WTC11 (cell line): ENCODE results near the gene IGFBP5. TPM values are rescaled to one million over a fixed set of nuclear protein-coding genes. Genes with fewer than 3 reads are reported as not detected.

Source experiments
- ATAC-seq: fragments of 200-7000 bp; cut with Tn5 transposase; 2 replicates; pipeline ENCODE4 v1.10.0; 2021; ENCODE audit warnings: mild to moderate bottlenecking, moderate library complexity
- CTCF ChIA-PET: fragments of 300-600 bp; sonication (Branson Sonifier 250); formaldehyde crosslinking; loops from one replicate; lab custom pipeline; 2021; ENCODE audit warnings: antibody characterized with exemption; lab: Charles Lee
- POLR2A ChIA-PET: fragments of 350-600 bp; sonication (Branson Sonifier 250); formaldehyde crosslinking; loops from one replicate; lab custom pipeline; 2021; ENCODE audit warnings: antibody characterized with exemption; lab: Charles Lee
- DNase-seq: peaks from one replicate; pipeline ENCODE4 v3.0.0; 2021; ENCODE audit warnings: low spot score
- H3K27ac Mint-ChIP-seq: 2 replicates; pipeline ENCODE4 v1.8.0; 2021; ENCODE audit warnings: mixed read lengths
- H3K27me3 Mint-ChIP-seq: 2 replicates; pipeline ENCODE4 v1.8.0; 2021; ENCODE audit warnings: low read depth, mild to moderate bottlenecking, moderate library complexity, mixed read lengths
- H3K36me3 Mint-ChIP-seq: 2 replicates; pipeline ENCODE4 v1.8.0; 2021; ENCODE audit warnings: mixed read lengths
- H3K4me1 Mint-ChIP-seq: 2 replicates; pipeline ENCODE4 v1.8.0; 2022; ENCODE audit warnings: mixed read lengths
- H3K4me3 Mint-ChIP-seq: 2 replicates; pipeline ENCODE4 v1.8.0; 2021; ENCODE audit warnings: mild to moderate bottlenecking, moderate library complexity, mixed read lengths
- H3K9me3 Mint-ChIP-seq: 2 replicates; pipeline ENCODE4 v1.8.0; 2021; ENCODE audit warnings: mixed read lengths
- CBFB ChIP-seq: sonication (generic); formaldehyde crosslinking; IDR thresholded peaks from 2 replicates; pipeline ENCODE4 v1.8.1; 2022; ENCODE audit warnings: mild to moderate bottlenecking, low read depth, missing genetic modification reagents
- GRHL2 ChIP-seq: fragments of 250-450 bp; sonication (Bioruptor Pico); IDR thresholded peaks from 2 replicates; pipeline ENCODE4 v1.8.0; 2022; ENCODE audit warnings: mild to moderate bottlenecking, moderate library complexity; ENCODE audit not compliant: insufficient replicate concordance, severe bottlenecking
- GTF2I ChIP-seq: fragments of 250-450 bp; sonication (Bioruptor Pico); conservative IDR thresholded peaks from 2 replicates; pipeline ENCODE4 v1.4.0; 2021; ENCODE audit warnings: mild to moderate bottlenecking
- JAZF1 ChIP-seq: fragments of 250-450 bp; sonication (Bioruptor Pico); IDR thresholded peaks from 2 replicates; pipeline ENCODE4 v1.9.0; 2021; ENCODE audit warnings: moderate library complexity, mild to moderate bottlenecking, inconsistent platforms
- MXD4 ChIP-seq: fragments of 250-450 bp; sonication (Bioruptor Pico); IDR thresholded peaks from 2 replicates; pipeline ENCODE4 v1.8.0; 2021; ENCODE audit warnings: mild to moderate bottlenecking, moderate library complexity, borderline replicate concordance
- NFYB ChIP-seq: sonication (generic); formaldehyde crosslinking; conservative IDR thresholded peaks from 2 replicates; pipeline ENCODE4 v1.8.0; 2022; ENCODE audit warnings: low read depth, missing genetic modification reagents
- RORB ChIP-seq: fragments of 250-450 bp; sonication (Bioruptor Pico); IDR thresholded peaks from 2 replicates; pipeline ENCODE4 v1.9.0; 2021; ENCODE audit warnings: mild to moderate bottlenecking
- TCF7 ChIP-seq: sonication (generic); formaldehyde crosslinking; IDR thresholded peaks from 2 replicates; pipeline ENCODE4 v1.8.0; 2022; ENCODE audit warnings: mild to moderate bottlenecking, low read depth, missing genetic modification reagents, moderate library complexity
- TEAD1 ChIP-seq: sonication (generic); formaldehyde crosslinking; IDR thresholded peaks from 2 replicates; pipeline ENCODE4 v1.8.0; 2022; ENCODE audit warnings: mild to moderate bottlenecking, missing genetic modification reagents
- ZNF263 ChIP-seq: sonication (generic); formaldehyde crosslinking; IDR thresholded peaks from 2 replicates; pipeline ENCODE4 v1.8.1; 2022; ENCODE audit warnings: low read depth, mild to moderate bottlenecking, moderate library complexity, missing genetic modification reagents
- total RNA-seq: library from RNA; stranded (reverse); gene quantifications from 3 replicates; pipeline ENCODE4 v1.2.3, GENCODE V29; 2021
- TF ChIP-seq, protein P1 (sequence below): fragments of 250-450 bp; sonication (Bioruptor Pico); conservative IDR thresholded peaks from 2 replicates; pipeline ENCODE4 v1.9.0; 2021; ENCODE audit warnings: mild to moderate bottlenecking
- TF ChIP-seq, protein P2 (sequence below): sonication (generic); formaldehyde crosslinking; IDR thresholded peaks from 2 replicates; pipeline ENCODE4 v1.8.1; 2023; ENCODE audit warnings: mild to moderate bottlenecking, missing genetic modification reagents, moderate library complexity
- TF ChIP-seq, protein P3 (sequence below): sonication (generic); formaldehyde crosslinking; IDR thresholded peaks from 2 replicates; pipeline ENCODE4 v1.8.1; 2023; ENCODE audit warnings: mild to moderate bottlenecking, missing genetic modification reagents
- TF ChIP-seq, protein P4 (sequence below): sonication (generic); formaldehyde crosslinking; IDR thresholded peaks from 2 replicates; pipeline ENCODE4 v1.8.1; 2022; ENCODE audit warnings: low read depth, missing genetic modification reagents, borderline replicate concordance
- TF ChIP-seq, protein P5 (sequence below): sonication (generic); formaldehyde crosslinking; IDR thresholded peaks from 2 replicates; pipeline ENCODE4 v1.8.0; 2023; ENCODE audit warnings: mild to moderate bottlenecking, missing genetic modification reagents
- TF ChIP-seq, protein P6 (sequence below): sonication (generic); formaldehyde crosslinking; conservative IDR thresholded peaks from 2 replicates; pipeline ENCODE4 v1.8.1; 2023; ENCODE audit warnings: mild to moderate bottlenecking, low read depth, missing genetic modification reagents, moderate library complexity

The IGFBP5 gene
- total RNA-seq, 1 experiment from 2014 or later = 5.3 TPM

DNA sequence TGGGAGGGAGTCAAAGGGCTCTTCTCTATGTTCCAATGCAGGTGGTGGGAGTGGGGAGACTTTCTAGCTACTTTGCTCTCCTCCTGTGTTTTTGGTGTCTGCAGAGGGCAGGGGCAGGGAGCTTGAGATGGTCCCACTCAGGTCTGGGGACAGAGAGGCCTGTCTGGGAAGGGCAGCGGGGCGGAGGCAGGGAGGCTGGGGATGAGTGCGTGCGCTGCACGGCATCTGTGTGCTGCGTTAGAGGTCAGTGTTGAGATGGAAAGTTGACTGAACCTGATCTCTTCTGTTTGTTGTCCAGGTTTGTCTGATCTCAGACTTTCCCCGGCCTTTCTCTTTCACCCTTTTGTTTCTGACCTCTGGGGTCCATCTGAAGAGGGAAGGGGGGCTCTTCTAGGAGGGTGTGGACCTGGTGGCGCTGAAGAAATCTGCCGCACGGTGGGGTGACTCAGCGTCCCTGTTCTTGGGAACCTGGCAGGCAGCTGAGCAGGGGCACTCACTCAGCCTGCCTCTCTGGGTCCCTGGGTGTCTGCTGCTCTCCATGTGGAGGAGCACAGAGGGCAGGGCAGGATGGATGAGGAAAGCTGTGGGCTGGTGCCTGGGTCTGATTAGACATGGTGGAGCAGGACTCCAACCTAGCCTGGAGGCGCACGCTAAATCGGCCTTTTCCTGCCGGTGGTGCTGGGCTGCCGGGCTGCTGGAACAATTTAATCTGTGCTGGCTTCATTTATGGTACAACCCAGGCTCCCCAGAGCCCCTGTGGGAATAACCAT is 38.1 kb downstream of the IGFBP5 start:
- CTCF ChIA-PET = interaction anchor here (0.6 to 2.2 kb wide), 4 partner anchors 8 to 138 kb away, joined by 3 to 7 read pairs (median 6); no protein-coding TSS in a partner anchor
- Mint-ChIP-seq H3K36me3 (peaks cover 69% of the 10 kb centered on the region), H3K9me3 (no peaks in the 10 kb centered on the region)
- TF ChIP-seq GRHL2 = no peak
- TF ChIP-seq, protein P1, sequence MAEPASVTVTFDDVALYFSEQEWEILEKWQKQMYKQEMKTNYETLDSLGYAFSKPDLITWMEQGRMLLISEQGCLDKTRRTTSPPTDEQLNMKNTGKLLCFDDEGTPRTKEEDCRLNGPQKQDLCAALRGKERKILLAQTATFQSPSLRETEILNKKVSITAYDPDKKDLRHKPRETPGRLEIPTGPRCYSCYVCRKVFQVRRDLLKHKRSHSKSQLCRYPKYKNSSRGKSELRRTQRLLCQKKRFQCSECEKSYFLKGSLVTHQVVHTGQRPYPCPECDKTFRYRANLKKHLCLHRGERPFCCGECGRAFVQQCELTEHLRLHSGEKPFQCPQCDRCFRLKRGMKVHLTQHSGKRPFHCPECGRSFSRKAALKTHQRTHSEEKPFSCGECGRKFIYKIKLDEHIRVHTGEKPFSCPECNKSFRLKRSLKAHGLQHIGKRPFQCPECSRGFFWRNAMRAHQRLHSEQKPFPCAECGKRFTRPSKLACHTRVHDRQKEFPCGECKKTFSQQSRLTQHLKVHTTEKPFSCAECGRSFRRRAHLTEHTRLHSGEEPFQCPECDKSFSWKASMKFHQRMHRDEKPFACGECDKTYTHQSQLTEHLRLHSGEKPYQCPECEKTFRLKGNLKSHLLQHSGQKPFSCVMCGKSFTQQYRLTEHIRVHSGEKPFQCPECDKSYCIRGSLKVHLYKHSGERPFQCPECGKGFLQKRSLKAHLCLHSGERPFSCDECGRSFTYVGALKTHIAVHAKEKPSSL = no peak
- no peak for TF ChIP-seq JAZF1
- TF ChIP-seq, protein P2, sequence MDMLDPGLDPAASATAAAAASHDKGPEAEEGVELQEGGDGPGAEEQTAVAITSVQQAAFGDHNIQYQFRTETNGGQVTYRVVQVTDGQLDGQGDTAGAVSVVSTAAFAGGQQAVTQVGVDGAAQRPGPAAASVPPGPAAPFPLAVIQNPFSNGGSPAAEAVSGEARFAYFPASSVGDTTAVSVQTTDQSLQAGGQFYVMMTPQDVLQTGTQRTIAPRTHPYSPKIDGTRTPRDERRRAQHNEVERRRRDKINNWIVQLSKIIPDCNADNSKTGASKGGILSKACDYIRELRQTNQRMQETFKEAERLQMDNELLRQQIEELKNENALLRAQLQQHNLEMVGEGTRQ (CRISPR knock-in tag) = no peak
- no peak for TF ChIP-seq CBFB
- TF ChIP-seq MXD4 = no peak
- TF ChIP-seq RORB (CRISPR knock-in tag) = no peak
- TF ChIP-seq, protein P3, sequence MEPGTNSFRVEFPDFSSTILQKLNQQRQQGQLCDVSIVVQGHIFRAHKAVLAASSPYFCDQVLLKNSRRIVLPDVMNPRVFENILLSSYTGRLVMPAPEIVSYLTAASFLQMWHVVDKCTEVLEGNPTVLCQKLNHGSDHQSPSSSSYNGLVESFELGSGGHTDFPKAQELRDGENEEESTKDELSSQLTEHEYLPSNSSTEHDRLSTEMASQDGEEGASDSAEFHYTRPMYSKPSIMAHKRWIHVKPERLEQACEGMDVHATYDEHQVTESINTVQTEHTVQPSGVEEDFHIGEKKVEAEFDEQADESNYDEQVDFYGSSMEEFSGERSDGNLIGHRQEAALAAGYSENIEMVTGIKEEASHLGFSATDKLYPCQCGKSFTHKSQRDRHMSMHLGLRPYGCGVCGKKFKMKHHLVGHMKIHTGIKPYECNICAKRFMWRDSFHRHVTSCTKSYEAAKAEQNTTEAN (CRISPR knock-in tag) = no peak
- TF ChIP-seq, protein P4, sequence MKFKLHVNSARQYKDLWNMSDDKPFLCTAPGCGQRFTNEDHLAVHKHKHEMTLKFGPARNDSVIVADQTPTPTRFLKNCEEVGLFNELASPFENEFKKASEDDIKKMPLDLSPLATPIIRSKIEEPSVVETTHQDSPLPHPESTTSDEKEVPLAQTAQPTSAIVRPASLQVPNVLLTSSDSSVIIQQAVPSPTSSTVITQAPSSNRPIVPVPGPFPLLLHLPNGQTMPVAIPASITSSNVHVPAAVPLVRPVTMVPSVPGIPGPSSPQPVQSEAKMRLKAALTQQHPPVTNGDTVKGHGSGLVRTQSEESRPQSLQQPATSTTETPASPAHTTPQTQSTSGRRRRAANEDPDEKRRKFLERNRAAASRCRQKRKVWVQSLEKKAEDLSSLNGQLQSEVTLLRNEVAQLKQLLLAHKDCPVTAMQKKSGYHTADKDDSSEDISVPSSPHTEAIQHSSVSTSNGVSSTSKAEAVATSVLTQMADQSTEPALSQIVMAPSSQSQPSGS = no peak
- TF ChIP-seq TCF7 (CRISPR knock-in tag) = no peak
- no peak for TF ChIP-seq TEAD1 (CRISPR knock-in tag)
- no peak for TF ChIP-seq GTF2I (CRISPR knock-in tag)
- no peak for TF ChIP-seq NFYB (CRISPR knock-in tag)
- TF ChIP-seq, protein P5, sequence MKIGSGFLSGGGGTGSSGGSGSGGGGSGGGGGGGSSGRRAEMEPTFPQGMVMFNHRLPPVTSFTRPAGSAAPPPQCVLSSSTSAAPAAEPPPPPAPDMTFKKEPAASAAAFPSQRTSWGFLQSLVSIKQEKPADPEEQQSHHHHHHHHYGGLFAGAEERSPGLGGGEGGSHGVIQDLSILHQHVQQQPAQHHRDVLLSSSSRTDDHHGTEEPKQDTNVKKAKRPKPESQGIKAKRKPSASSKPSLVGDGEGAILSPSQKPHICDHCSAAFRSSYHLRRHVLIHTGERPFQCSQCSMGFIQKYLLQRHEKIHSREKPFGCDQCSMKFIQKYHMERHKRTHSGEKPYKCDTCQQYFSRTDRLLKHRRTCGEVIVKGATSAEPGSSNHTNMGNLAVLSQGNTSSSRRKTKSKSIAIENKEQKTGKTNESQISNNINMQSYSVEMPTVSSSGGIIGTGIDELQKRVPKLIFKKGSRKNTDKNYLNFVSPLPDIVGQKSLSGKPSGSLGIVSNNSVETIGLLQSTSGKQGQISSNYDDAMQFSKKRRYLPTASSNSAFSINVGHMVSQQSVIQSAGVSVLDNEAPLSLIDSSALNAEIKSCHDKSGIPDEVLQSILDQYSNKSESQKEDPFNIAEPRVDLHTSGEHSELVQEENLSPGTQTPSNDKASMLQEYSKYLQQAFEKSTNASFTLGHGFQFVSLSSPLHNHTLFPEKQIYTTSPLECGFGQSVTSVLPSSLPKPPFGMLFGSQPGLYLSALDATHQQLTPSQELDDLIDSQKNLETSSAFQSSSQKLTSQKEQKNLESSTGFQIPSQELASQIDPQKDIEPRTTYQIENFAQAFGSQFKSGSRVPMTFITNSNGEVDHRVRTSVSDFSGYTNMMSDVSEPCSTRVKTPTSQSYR (CRISPR knock-in tag) = no peak
- TF ChIP-seq, protein P6, sequence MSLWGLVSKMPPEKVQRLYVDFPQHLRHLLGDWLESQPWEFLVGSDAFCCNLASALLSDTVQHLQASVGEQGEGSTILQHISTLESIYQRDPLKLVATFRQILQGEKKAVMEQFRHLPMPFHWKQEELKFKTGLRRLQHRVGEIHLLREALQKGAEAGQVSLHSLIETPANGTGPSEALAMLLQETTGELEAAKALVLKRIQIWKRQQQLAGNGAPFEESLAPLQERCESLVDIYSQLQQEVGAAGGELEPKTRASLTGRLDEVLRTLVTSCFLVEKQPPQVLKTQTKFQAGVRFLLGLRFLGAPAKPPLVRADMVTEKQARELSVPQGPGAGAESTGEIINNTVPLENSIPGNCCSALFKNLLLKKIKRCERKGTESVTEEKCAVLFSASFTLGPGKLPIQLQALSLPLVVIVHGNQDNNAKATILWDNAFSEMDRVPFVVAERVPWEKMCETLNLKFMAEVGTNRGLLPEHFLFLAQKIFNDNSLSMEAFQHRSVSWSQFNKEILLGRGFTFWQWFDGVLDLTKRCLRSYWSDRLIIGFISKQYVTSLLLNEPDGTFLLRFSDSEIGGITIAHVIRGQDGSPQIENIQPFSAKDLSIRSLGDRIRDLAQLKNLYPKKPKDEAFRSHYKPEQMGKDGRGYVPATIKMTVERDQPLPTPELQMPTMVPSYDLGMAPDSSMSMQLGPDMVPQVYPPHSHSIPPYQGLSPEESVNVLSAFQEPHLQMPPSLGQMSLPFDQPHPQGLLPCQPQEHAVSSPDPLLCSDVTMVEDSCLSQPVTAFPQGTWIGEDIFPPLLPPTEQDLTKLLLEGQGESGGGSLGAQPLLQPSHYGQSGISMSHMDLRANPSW (CRISPR knock-in tag) = no peak
- no peak for TF ChIP-seq ZNF263 (CRISPR knock-in tag)
- TF ChIP-seq, all 79 proteins: peak for 0
- ATAC-seq (no peak; the same call in 1 of the 2 replicates), DNase-seq (no peak)
- H3K27me3 Mint-ChIP-seq = no peaks in the 10 kb centered on the region
- H3K4me1 Mint-ChIP-seq = peaks cover 58% of the 10 kb centered on the region
- H3K4me3 Mint-ChIP-seq = no peak overlapping the region
- H3K27ac Mint-ChIP-seq = peak overlapping the region; percentile 84
- POLR2A ChIA-PET = no interaction called here
